ENCODE results near the gene ST6GALNAC1.
A peak's percentile ranks its signal among the peaks of the same experiment; 100 is the strongest.
"Not testable (repeated sequence)": the region's sequence is repeated elsewhere in the genome, so short reads cannot be mapped to it uniquely, and the experiment has no call there.

ST6GALNAC1 gene

GRCh38 chr17:76612977-76613851 lies 30.3 kb downstream of the ST6GALNAC1 start:
- no peak for DNase-seq (ENCODE audit: low read depth in 2 of 2)

GRCh38 chr17:76612465-76612864 lies 31.1 kb downstream of the ST6GALNAC1 start:
- no peak for DNase-seq (ENCODE audit: low read depth in 2 of 2)

GRCh38 chr17:76611758-76612157 lies 31.8 kb downstream of the ST6GALNAC1 start:
- no peak for DNase-seq (ENCODE audit: low read depth in 2 of 2)

GRCh38 chr17:76611080-76611749 lies 32.3 kb downstream of the ST6GALNAC1 start:
- not testable (repeated sequence) for DNase-seq (ENCODE audit: low read depth in 2 of 2)

- DNase-seq (ENCODE audit: low read depth in 2 of 2) = not testable (repeated sequence)
Observed at GRCh38 chr17:76606685-76607084, 36.9 kb downstream of the ST6GALNAC1 start.

- no peak for DNase-seq (ENCODE audit: low read depth in 2 of 2)
Observed at GRCh38 chr17:76601065-76601464, 42.5 kb downstream of the ST6GALNAC1 start.

- no peak for DNase-seq (ENCODE audit: low read depth in 2 of 2)
Observed at GRCh38 chr17:76599694-76600460, 43.7 kb downstream of the ST6GALNAC1 start.

GRCh38 chr17:76598004-76598439 lies 45.5 kb downstream of the ST6GALNAC1 start:
- no peak for DNase-seq (ENCODE audit: low read depth in 2 of 2)

GRCh38 chr17:76597156-76598003 lies 46.2 kb downstream of the ST6GALNAC1 start:
- DNase-seq (ENCODE audit: low read depth in 2 of 2) = no peak

- DNase-seq (ENCODE audit: low read depth in 2 of 2) = no peak
Observed at GRCh38 chr17:76594690-76595089, 48.9 kb downstream of the ST6GALNAC1 start.

- DNase-seq (ENCODE audit: low read depth in 2 of 2) = no peak
Observed at GRCh38 chr17:76593959-76594358, 49.6 kb downstream of the ST6GALNAC1 start.

GRCh38 chr17:76593384-76593826 lies 50.2 kb downstream of the ST6GALNAC1 start:
- no peak for DNase-seq (ENCODE audit: low read depth in 2 of 2)

- no peak for DNase-seq (ENCODE audit: low read depth in 2 of 2)
Observed at GRCh38 chr17:76588182-76588581, 55.4 kb downstream of the ST6GALNAC1 start.

- DNase-seq (ENCODE audit: low read depth in 2 of 2) = no peak
Observed at GRCh38 chr17:76586741-76587487, 56.6 kb downstream of the ST6GALNAC1 start.

- DNase-seq (ENCODE audit: low read depth in 2 of 2) = peak; percentile 25 to 28
Observed at GRCh38 chr17:76585649-76586593, 57.6 kb downstream of the ST6GALNAC1 start, which contains the start of gene ST6GALNAC2. Gene ST6GALNAC2 (minus strand): TSS chr17:76585860. CDS start chr17:76585808, 52 bp downstream.

- DNase-seq (ENCODE audit: low read depth in 2 of 2) = no peak
Observed at GRCh38 chr17:76585033-76585648, 58.4 kb downstream of the ST6GALNAC1 start.

- DNase-seq (ENCODE audit: low read depth in 2 of 2) = no peak
Observed at GRCh38 chr17:76584427-76585032, 59.0 kb downstream of the ST6GALNAC1 start.

GRCh38 chr17:76582660-76583059 lies 60.9 kb downstream of the ST6GALNAC1 start:
- no peak for DNase-seq (ENCODE audit: low read depth in 2 of 2)

All from stimulated activated CD8-positive, alpha-beta memory T cell treated with anti-CD3 and anti-CD28 coated beads, Interleukin-2, amount 100 ng/mL, for 48 hours (primary cell).